ENCODE results near the gene MAFG. TPM values are rescaled to one million over a fixed set of nuclear protein-coding genes. Genes with fewer than 3 reads are reported as not detected.
"Not testable (repeated sequence)": the region's sequence is repeated elsewhere in the genome, so short reads cannot be mapped to it uniquely, and the experiment has no call there.

MAFG gene
- total RNA-seq, 2 experiments from 2014 or later: 10.8 to 13.3 TPM

GRCh38 chr17:81955756-81956544 lies 28.4 kb upstream of the MAFG start:
- no peaks in the 10 kb centered on the region for H3K36me3 Mint-ChIP-seq (ENCODE audit: low read depth)
- H3K36me3 ChIP-seq (ENCODE audit: insufficient read depth, low read length): no peaks in the 10 kb centered on the region
- ChIA-PET POLR2A (interaction anchor here (0.9 kb wide), 1 partner anchor 12 kb away, joined by 3 read pairs; no protein-coding TSS in a partner anchor), CTCF (interaction anchor here (1.2 kb wide), 1 partner anchor 64 kb away, joined by 3 read pairs; no protein-coding TSS in a partner anchor)
- no peak overlapping the region for H3K27ac Mint-ChIP-seq
- H3K27me3 ChIP-seq (ENCODE audit: control insufficient read depth in 1 of 2, insufficient read depth in 2 of 2, low read length in 2 of 2): peaks cover 19% of the 10 kb centered on the region in 2 experiments
- no peak overlapping the region for H3K4me3 Mint-ChIP-seq
- no peak overlapping the region for H3K27ac ChIP-seq (ENCODE audit: low read depth in 1 of 2, low read length in 2 of 2)
- peaks cover 24% of the 10 kb centered on the region for H3K4me1 ChIP-seq (ENCODE audit: insufficient read depth, low read length)
- no peak for ATAC-seq (ENCODE audit: poor library complexity)
- H3K4me3 ChIP-seq (ENCODE audit: low read length): no peak overlapping the region
- DNase-seq: no peak
- H3K9me3 ChIP-seq (ENCODE audit: control insufficient read depth in 1 of 2, insufficient read depth in 1 of 2, low read length in 2 of 2): peaks cover 0 to 4% of the 10 kb centered on the region in 2 experiments
- no peaks in the 10 kb centered on the region for H3K4me1 Mint-ChIP-seq (ENCODE audit: low read depth)
- intact Hi-C loops (cut with DNase I, micrococcal nuclease): no loop called here
- TF ChIP-seq, protein P1, sequence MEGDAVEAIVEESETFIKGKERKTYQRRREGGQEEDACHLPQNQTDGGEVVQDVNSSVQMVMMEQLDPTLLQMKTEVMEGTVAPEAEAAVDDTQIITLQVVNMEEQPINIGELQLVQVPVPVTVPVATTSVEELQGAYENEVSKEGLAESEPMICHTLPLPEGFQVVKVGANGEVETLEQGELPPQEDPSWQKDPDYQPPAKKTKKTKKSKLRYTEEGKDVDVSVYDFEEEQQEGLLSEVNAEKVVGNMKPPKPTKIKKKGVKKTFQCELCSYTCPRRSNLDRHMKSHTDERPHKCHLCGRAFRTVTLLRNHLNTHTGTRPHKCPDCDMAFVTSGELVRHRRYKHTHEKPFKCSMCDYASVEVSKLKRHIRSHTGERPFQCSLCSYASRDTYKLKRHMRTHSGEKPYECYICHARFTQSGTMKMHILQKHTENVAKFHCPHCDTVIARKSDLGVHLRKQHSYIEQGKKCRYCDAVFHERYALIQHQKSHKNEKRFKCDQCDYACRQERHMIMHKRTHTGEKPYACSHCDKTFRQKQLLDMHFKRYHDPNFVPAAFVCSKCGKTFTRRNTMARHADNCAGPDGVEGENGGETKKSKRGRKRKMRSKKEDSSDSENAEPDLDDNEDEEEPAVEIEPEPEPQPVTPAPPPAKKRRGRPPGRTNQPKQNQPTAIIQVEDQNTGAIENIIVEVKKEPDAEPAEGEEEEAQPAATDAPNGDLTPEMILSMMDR (IDR thresholded peaks at IDR 0.05): no peak
- no peaks in the 10 kb centered on the region for H3K9me3 Mint-ChIP-seq
- peaks cover 9% of the 10 kb centered on the region for H3K27me3 Mint-ChIP-seq

DNA sequence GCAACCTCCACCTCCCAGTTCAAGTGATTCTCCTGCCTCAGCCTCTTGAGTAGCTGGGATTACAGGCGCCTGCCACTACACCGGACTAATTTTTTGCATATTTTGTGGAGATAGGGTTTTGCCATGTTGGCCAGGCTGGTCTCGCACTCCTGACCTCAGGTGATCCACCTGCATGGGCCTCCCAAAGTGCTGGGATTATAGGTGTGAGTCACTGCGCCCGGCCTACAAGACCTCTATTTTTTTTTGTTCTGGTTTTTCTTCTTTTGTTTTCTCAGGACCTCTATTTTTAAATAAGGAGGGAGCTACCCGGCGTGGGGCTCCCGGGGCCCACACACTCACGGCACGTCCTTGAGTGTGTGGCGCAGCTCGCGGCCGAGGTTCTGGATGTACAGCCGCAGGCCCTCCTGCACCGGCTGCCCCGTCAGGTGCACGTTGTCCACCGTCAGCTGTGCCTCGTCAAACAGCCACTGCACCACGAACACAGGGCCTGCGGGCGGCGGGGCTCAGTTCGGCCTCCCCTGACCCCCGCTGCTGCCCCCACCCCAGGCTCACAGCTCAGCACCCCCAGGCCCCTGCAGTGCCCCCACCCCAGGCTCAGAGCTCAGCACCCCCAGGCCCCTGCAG lies 27.6 kb upstream of the MAFG start:
- Histone ChIP-seq H3K4me1 (ENCODE audit: insufficient read depth, low read length) (peaks cover 19% of the 10 kb centered on the region), H3K4me3 (ENCODE audit: low read length) (no peak overlapping the region), H3K36me3 (ENCODE audit: insufficient read depth, low read length) (no peaks in the 10 kb centered on the region), H3K27ac (ENCODE audit: low read depth in 1 of 2, low read length in 2 of 2) (no peak overlapping the region), H3K9me3 (ENCODE audit: control insufficient read depth in 1 of 2, insufficient read depth in 1 of 2, low read length in 2 of 2) (peaks cover 0 to 4% of the 10 kb centered on the region in 2 experiments), H3K27me3 (ENCODE audit: control insufficient read depth in 1 of 2, insufficient read depth in 2 of 2, low read length in 2 of 2) (peaks cover 14 to 16% of the 10 kb centered on the region in 2 experiments)
- H3K4me3 Mint-ChIP-seq: no peak overlapping the region
- ATAC-seq (ENCODE audit: poor library complexity) (no peak), DNase-seq (no peak)
- POLR2A ChIA-PET: interaction anchor here (0.9 kb wide), 1 partner anchor 13 kb away, joined by 3 read pairs; no protein-coding TSS in a partner anchor
- intact Hi-C loops (cut with DNase I, micrococcal nuclease): no loop called here
- H3K4me1 Mint-ChIP-seq (ENCODE audit: low read depth): no peaks in the 10 kb centered on the region
- CTCF ChIA-PET: interaction anchor here (1.2 kb wide), 1 partner anchor 65 kb away, joined by 3 read pairs; no protein-coding TSS in a partner anchor
- no peaks in the 10 kb centered on the region for H3K36me3 Mint-ChIP-seq (ENCODE audit: low read depth)
- H3K9me3 Mint-ChIP-seq: no peaks in the 10 kb centered on the region
- TF ChIP-seq, protein P1 (IDR thresholded peaks at IDR 0.05): no peak
- no peak overlapping the region for H3K27ac Mint-ChIP-seq
- H3K27me3 Mint-ChIP-seq: peaks cover 9% of the 10 kb centered on the region

DNA sequence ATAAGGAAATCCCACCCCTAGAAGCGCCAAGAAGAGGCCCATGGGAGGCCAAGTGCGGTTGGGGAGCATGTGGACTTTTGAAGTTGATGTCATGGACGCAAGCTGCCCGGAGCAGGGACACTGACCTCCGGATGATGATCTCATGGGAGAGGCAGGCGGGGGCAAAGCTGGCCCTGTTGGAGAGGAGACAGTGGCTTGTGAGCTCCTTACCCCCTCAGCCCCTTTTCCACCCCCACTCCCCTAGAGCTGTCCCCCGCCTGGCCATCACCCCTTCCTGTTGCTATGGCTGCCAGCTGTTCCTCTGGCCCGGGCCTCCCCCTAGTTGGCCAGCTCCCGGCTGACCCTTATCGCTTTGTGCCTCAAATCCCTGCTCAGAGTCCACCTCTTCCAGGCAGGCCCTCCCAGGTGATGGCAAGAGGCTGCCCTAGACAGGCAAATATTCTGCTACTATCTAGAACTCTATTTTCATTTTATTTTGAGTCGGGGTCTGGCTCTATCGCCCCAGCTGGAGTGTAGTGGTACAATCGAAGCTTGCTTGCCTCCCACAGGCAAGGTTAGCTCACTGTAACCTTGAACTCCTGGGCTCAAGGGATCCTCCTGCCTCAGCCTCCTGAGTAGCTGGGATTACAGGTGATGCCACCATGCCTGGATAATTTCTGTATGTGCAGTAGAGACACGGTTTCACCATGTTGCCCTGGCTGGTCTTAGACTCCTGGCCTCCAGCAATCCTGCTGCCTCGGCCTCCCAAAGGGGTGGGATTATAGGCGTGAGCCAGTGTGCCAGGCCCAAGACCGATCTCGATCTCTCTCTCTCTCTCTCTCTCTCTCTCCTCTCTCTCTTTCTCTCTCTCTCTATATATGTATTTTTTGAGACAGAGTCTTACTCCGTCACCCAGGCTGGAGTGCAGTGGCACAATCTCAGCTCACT lies 26.9 kb upstream of the MAFG start:
- Mint-ChIP-seq H3K4me1 (ENCODE audit: low read depth) (no peaks in the 10 kb centered on the region), H3K4me3 (no peak overlapping the region), H3K36me3 (ENCODE audit: low read depth) (no peaks in the 10 kb centered on the region), H3K27me3 (peaks cover 9% of the 10 kb centered on the region), H3K9me3 (no peaks in the 10 kb centered on the region), H3K27ac (no peak overlapping the region)
- DNase-seq (no peak), ATAC-seq (ENCODE audit: poor library complexity) (no peak)
- Histone ChIP-seq H3K4me3 (ENCODE audit: low read length) (no peak overlapping the region), H3K9me3 (ENCODE audit: control insufficient read depth in 1 of 2, insufficient read depth in 1 of 2, low read length in 2 of 2) (peaks cover 0 to 4% of the 10 kb centered on the region in 2 experiments), H3K36me3 (ENCODE audit: insufficient read depth, low read length) (no peaks in the 10 kb centered on the region), H3K27ac (ENCODE audit: low read depth in 1 of 2, low read length in 2 of 2) (no peak overlapping the region), H3K4me1 (ENCODE audit: insufficient read depth, low read length) (peaks cover 14% of the 10 kb centered on the region), H3K27me3 (ENCODE audit: control insufficient read depth in 1 of 2, insufficient read depth in 2 of 2, low read length in 2 of 2) (peaks cover 12 to 16% of the 10 kb centered on the region in 2 experiments)
- ChIA-PET CTCF (interaction anchor here (1.2 kb wide), 1 partner anchor 66 kb away, joined by 3 read pairs; no protein-coding TSS in a partner anchor), POLR2A (no interaction called here)
- intact Hi-C loops (cut with DNase I, micrococcal nuclease): no loop called here
- TF ChIP-seq, protein P1 (IDR thresholded peaks at IDR 0.05): no peak

- H3K27ac ChIP-seq (ENCODE audit: low read depth in 1 of 2, low read length in 2 of 2); POLR2A ChIA-PET; intact Hi-C loops (cut with DNase I, micrococcal nuclease): not testable (repeated sequence)
These were observed 25.9 kb upstream of the MAFG start for GRCh38 chr17:81953443-81953842.

More at GRCh38 chr17:81953443-81953842, 25.9 kb upstream of the MAFG start:
- H3K36me3 ChIP-seq (ENCODE audit: insufficient read depth, low read length); H3K4me3 ChIP-seq (ENCODE audit: low read length); H3K9me3 ChIP-seq (ENCODE audit: control insufficient read depth in 1 of 2, insufficient read depth in 1 of 2, low read length in 2 of 2); CTCF ChIA-PET; ATAC-seq (ENCODE audit: poor library complexity); H3K4me3 Mint-ChIP-seq; H3K27me3 ChIP-seq (ENCODE audit: control insufficient read depth in 1 of 2, insufficient read depth in 2 of 2, low read length in 2 of 2); H3K4me1 ChIP-seq (ENCODE audit: insufficient read depth, low read length); H3K36me3 Mint-ChIP-seq (ENCODE audit: low read depth); H3K9me3 Mint-ChIP-seq; H3K27ac Mint-ChIP-seq; DNase-seq; H3K4me1 Mint-ChIP-seq (ENCODE audit: low read depth); H3K27me3 Mint-ChIP-seq: not testable (repeated sequence)

All from CD4-positive, alpha-beta T cell (primary cell).